KMS-11 (cell line): ENCODE results near the gene SPTAN1.
A peak's percentile ranks its signal among the peaks of the same experiment; 100 is the strongest.

Experiments
- H2AFZ ChIP-seq: fragments of 200-600 bp; sonication (generic); 2 replicates; pipeline ENCODE4 v1.6.1; 2016; ENCODE audit warnings: antibody characterized with exemption, mixed run types, low read depth
- H3K27ac ChIP-seq: fragments of 200-600 bp; sonication (generic); 2 replicates; pipeline ENCODE4 v1.6.1; 2016; ENCODE audit warnings: mild to moderate bottlenecking, mixed run types
- H3K27me3 ChIP-seq: fragments of 200-600 bp; sonication (generic); 2 replicates; pipeline ENCODE4 v1.6.1; 2017; ENCODE audit warnings: mild to moderate bottlenecking, low read depth, mixed run types, moderate library complexity; ENCODE audit not compliant: insufficient read depth
- H3K36me3 ChIP-seq: fragments of 200-600 bp; sonication (generic); 2 replicates; pipeline ENCODE4 v1.6.1; 2017; ENCODE audit warnings: mild to moderate bottlenecking, mixed run types; ENCODE audit not compliant: insufficient read depth
- H3K4me1 ChIP-seq: fragments of 200-600 bp; sonication (generic); 2 replicates; pipeline ENCODE4 v1.6.1; 2016; ENCODE audit warnings: mild to moderate bottlenecking, low read depth, mixed run types; ENCODE audit not compliant: poor library complexity, severe bottlenecking
- H3K4me2 ChIP-seq: fragments of 200-600 bp; sonication (generic); 2 replicates; pipeline ENCODE4 v1.7.0; 2016; ENCODE audit warnings: mild to moderate bottlenecking, mixed run types
- H3K4me3 ChIP-seq: fragments of 200-600 bp; sonication (generic); IDR thresholded peaks from 2 replicates; pipeline ENCODE4 v1.6.1; 2017; ENCODE audit warnings: low read depth, low read length, mixed read lengths; ENCODE audit not compliant: insufficient read depth
- H3K79me2 ChIP-seq: fragments of 200-600 bp; sonication (generic); 2 replicates; pipeline ENCODE4 v1.6.1; 2016; ENCODE audit warnings: low read depth, mixed run types; ENCODE audit not compliant: insufficient read depth
- H3K9ac ChIP-seq: fragments of 200-600 bp; sonication (generic); 2 replicates; pipeline ENCODE4 v1.6.1; 2016; ENCODE audit warnings: mild to moderate bottlenecking, mixed run types
- H4K20me1 ChIP-seq: fragments of 200-600 bp; sonication (generic); 2 replicates; pipeline ENCODE4 v1.6.1; 2016; ENCODE audit warnings: mild to moderate bottlenecking, mixed run types; ENCODE audit not compliant: insufficient read depth
- CTCF ChIP-seq: fragments of 200-600 bp; sonication (generic); conservative IDR thresholded peaks from 2 replicates; pipeline ENCODE4 v1.6.1; 2017; ENCODE audit warnings: low read depth, mild to moderate bottlenecking, antibody characterized with exemption, low read length, moderate library complexity, mixed read lengths

The SPTAN1 gene

DNA sequence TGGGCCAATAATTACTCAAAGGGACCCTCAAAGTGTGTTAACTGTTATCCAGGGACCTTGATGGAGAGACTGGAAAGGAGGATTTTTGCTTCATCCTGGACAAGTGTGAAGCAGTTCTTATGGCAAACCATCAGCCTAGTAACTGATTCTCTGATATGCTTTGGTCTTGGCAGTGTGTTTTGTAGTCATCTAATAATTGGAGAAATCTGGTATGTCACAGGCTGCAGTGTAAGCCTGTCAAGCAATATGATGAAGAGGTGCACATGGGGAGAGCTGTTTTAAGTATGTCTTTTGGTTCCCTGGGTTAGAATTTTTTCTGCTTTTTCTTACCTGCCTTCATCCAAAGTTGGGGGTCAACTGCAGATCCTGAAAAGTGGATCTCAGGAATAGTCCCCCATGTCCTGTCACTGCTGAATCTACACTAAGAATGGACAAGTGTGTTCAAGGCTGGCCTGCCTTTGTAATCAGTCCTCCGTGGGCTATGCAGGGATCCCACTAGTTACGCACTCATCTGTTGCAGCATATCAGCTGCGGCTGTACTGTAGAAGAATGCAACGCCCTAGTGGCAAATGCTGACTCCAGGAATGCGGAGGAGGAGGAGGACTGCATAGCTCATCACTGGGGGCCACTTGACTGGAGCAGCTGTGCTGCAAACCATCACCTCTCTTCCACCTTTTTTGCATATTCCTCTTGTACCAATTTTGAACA lies 1.9 kb downstream of the SPTAN1 start:
- peak overlapping the region; percentile 57 for H3K4me2 ChIP-seq
- H3K4me1 ChIP-seq, result peaks cover 62% of the 10 kb centered on the region
- no peaks in the 10 kb centered on the region for H3K27me3 ChIP-seq
- peaks cover 49% of the 10 kb centered on the region for H3K79me2 ChIP-seq
- no peak overlapping the region for H3K4me3 ChIP-seq
- H4K20me1 ChIP-seq, result no peaks in the 10 kb centered on the region
- H3K36me3 ChIP-seq, result no peaks in the 10 kb centered on the region
- no peak overlapping the region for H3K27ac ChIP-seq
- no peak overlapping the region for H3K9ac ChIP-seq
- H2AFZ ChIP-seq, result no peak overlapping the region
- no peak for TF ChIP-seq CTCF

GRCh38 chr9:128555180-128555721 lies 2.9 kb downstream of the SPTAN1 start:
- Histone ChIP-seq H3K27me3 (no peaks in the 10 kb centered on the region), H3K4me1 (peaks cover 67% of the 10 kb centered on the region), H3K4me3 (no peak overlapping the region), H2AFZ (no peak overlapping the region), H3K9ac (no peak overlapping the region), H3K4me2 (peak overlapping the region; percentile 57; the same call in 1 of the 2 replicates), H4K20me1 (no peaks in the 10 kb centered on the region), H3K36me3 (no peaks in the 10 kb centered on the region), H3K79me2 (peaks cover 58% of the 10 kb centered on the region), H3K27ac (no peak overlapping the region)
- no peak for TF ChIP-seq CTCF

DNA sequence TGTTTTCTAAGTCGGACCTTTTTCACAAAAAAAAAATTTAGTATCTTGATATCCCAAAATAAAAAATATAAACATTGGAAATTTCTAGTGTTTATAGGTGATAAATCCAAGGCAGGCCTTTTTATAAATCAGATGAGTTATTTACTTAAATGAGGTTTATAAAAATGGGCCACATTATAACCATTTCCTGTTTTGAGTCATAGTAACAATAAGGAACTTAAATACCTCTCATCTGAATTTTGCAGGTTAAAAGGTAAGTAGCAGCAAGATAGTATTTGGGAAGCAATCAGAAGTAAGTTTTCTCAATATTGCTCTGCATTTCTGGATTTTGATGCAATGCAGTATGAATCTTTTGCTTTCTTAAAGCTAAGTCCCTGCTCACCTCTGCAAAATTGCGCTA lies 3.9 kb downstream of the SPTAN1 start:
- Histone ChIP-seq H3K4me2 (peak overlapping the region; percentile 38; the same call in 1 of the 2 replicates), H4K20me1 (no peaks in the 10 kb centered on the region), H3K4me1 (peaks cover 67% of the 10 kb centered on the region), H3K27ac (no peak overlapping the region), H3K4me3 (no peak overlapping the region), H3K79me2 (peaks cover 66% of the 10 kb centered on the region), H3K27me3 (no peaks in the 10 kb centered on the region), H2AFZ (no peak overlapping the region), H3K36me3 (no peaks in the 10 kb centered on the region), H3K9ac (no peak overlapping the region)
- no peak for TF ChIP-seq CTCF

GRCh38 chr9:128556926-128557634 lies 4.7 kb downstream of the SPTAN1 start:
- no peaks in the 10 kb centered on the region for H3K36me3 ChIP-seq
- H2AFZ ChIP-seq, result no peak overlapping the region
- peaks cover 72% of the 10 kb centered on the region for H3K79me2 ChIP-seq
- no peak overlapping the region for H3K9ac ChIP-seq
- peaks cover 62% of the 10 kb centered on the region for H3K4me1 ChIP-seq
- H3K27ac ChIP-seq, result no peak overlapping the region; the same call in 1 of the 2 replicates
- no peaks in the 10 kb centered on the region for H3K27me3 ChIP-seq
- peak overlapping the region; percentile 38 for H3K4me2 ChIP-seq
- H3K4me3 ChIP-seq, result no peak overlapping the region
- no peaks in the 10 kb centered on the region for H4K20me1 ChIP-seq
- TF ChIP-seq CTCF, result no peak
